G401.6 (cell line): ENCODE measurements around the gene UBA3.

Source experiments
- FAIRE-seq: peaks from 2 replicates; lab custom pipeline; 2012; peaks lifted over from hg19 to GRCh38; lab: Jason Lieb, UNC

The UBA3 gene

DNA sequence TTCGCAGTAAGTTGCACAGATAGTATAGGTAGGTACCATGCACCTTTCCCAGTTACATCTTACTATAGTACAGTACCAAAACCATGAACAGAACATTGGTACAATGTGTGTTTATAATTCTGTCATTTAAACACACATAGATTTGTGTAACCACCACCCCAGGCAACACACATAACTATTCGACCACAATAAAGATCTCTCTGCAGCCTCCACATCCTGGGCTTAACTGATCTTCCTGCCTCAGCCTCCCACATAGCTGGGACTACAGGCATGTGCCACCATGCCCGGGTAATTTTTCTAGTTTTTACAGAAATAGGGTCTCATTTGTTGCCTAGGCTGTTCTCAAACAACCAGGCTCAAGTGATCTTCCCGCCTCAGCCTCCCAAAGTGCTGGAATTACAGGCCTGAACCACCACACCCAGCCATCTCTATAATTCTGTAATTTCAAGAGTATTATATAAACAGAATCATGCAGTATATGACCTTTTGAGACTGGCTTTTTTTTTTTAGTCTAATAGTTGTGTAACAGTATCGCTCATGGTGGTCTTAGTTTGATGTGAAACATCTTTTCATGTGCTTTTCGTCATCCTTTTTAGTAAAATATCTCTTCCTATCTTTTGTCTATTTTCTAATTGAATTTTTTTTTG, 14.7 kb downstream of the UBA3 start:
- FAIRE-seq = no peak

GRCh38 chr3:69063636-69064035, 16.5 kb downstream of the UBA3 start:
- no peak for FAIRE-seq

DNA sequence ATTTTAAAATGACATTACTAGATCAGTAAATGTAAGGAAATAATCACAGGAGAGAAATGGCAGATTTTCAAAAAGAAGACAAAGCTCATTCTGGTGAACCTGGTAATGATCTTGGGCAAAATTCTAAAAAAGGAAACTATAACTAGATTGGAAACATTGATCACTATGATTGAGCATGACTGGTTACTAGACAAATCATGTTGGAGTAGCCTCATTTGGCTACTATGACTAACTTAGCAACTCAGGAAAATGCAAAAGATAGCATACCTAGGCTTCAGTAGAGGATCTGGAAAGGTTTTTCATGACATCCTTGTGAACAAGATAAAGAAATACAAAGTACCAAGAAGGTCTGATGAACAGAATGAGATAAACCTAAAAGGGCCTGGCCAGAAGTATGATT, 20.5 kb downstream of the UBA3 start:
- FAIRE-seq = no peak

DNA sequence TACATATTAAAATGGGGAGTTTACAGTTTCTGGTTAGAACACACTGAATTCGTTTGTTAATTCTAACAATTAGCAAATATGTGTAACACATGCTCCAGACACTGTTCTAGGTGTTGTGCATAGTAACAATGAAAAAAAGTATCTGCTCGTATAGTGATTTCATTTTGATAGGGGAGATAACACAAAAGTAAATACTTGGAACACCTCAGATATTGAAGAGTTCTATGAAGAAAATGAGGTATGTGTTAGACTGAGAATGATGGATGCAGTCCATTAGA, 21.3 kb downstream of the UBA3 start:
- no peak for FAIRE-seq

DNA sequence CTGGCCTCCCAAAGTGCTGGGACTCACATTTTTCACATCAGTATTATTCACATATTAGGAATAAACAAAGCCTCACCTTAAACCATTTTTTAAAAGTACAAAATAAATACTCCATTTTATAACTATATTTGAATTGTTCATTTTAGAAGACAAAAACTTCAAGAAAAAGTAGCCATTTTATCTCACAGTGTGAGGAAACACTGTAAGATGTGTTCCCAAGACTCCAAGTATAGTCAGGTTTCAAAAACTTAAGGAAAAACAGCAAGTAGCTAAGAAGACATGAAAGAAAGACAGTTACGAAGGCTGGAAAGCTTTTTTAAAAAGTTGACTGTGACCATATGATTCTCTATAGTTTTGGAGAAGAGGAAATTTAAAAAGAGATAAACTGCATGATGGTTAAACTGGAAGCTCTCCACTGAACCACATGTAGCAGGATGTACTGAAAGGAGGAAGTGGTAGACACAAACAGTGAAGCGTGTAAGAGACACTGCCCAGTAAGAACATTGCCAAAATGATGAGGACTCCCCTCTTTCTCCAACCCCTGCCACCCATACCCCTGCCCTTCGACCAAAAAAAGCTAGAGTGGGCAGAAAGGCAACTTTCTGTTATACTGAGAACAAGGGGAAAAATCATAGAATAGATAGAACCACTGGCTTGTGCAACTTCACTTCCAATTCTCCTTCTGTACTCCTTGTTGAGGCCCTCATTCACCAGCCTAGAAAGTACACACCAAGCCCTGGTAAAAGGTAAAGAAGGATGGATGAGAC, 21.8 kb downstream of the UBA3 start:
- peak; percentile 30 for FAIRE-seq

GRCh38 chr3:69052472-69052898, 27.7 kb downstream of the UBA3 start:
- no peak for FAIRE-seq

DNA sequence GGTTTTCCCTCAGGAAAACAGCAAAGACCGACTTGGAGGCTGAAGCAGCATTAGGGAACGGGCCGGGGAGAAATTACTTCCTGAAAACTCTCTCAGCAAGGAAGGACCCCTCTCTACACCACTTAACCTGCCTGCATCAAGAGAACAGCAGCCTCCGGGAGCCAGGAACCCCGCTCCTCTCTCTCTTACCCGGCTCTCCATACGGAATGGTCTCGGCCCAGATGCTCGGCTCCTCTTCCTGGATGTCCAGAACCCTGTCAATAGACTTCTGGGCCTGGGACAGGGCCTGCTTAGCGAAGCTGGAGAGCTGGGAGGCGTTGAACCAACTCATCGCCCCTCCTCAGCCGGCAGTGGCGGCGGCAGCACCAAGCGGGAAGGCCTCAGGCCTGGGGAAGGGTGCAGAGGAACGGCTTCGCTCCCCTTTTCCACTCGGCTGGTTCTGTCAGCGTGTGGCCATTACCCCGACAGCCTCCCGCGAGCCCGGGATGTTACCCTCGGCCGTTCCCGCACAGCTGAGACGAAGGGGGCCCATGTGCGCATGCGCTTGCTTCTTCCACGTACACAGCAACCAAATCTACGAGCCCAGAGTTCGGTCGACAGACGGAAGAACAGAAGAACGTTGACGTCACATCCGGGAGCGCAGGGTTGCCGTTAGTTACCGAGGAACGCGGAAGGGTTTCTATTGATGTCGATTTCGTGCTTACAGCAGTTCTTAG, 28.3 kb downstream of the UBA3 start, which contains the start of gene TMF1:
TMF1 (minus strand) TSS at position 578 of the 716 bp plus-strand sequence; CDS start at position 331, 247 bp downstream.
- FAIRE-seq = peak; percentile 99

- no peak for FAIRE-seq
Measured at GRCh38 chr3:69048990-69049389, 31.2 kb downstream of the UBA3 start.

DNA sequence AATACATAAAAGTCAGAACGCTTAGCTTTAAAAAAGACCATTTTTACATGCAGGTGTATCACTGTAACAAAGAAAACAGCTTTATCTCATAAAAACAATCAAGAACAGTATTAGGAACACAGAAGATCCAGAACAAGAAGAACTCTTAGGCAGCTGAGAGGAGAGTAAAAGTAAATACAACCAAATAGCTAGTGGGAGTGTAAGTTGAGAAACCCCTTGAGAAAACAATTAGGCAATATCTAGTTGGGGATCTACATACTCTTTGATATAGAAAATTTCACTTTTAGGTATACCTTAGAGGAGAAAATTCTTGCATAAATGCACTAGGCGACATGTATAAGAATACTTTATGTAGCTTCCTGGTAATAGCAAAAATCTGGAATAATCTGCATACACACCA, 35.6 kb downstream of the UBA3 start:
- FAIRE-seq = no peak

- no peak for FAIRE-seq
Measured at GRCh38 chr3:69033470-69033869, 46.7 kb downstream of the UBA3 start.

- no peak for FAIRE-seq
Measured at GRCh38 chr3:69032737-69033136, 47.4 kb downstream of the UBA3 start.

GRCh38 chr3:69032142-69032541, 48.0 kb downstream of the UBA3 start:
- no peak for FAIRE-seq

DNA sequence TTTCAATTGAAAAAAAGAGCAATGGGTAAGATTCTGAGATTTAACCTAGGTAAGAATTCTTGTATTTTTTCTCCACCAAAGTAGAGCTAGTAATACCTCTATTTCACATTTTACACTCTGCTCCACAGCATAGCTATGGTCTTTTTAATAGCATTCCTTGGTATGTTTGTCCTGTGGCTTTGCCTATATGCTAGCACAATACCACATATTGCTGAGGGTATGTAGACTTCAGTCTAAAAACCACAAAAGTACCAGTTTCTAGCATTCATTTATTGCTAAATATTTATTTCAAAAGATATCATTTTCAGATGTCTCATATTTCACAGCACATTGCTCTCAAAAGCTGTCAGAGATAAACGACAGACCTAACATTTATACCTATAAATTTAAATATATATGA, 48.5 kb downstream of the UBA3 start:
- FAIRE-seq = no peak

DNA sequence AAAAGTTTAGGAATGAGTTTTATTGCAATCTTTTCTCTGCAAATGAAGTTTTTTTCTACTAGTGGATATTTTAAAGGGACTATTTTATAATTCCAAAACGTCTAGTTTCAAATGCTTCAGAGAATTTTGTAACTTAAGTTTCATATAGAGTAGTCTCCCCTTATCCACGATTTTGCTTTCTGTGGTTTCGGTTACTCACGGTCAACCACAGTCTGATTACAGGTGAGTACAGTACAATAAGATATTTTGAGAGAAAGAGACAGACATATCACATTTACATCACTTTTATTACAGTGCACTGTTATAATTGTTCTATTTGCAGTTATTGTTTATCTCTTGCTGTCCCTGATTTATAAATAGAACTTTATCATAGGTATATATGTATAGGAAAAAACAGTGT, 59.3 kb downstream of the UBA3 start:
- no peak for FAIRE-seq

- FAIRE-seq = peak; percentile 98
Measured at GRCh38 chr3:69020424-69020823, 59.7 kb downstream of the UBA3 start.

- FAIRE-seq = no peak
Measured at GRCh38 chr3:69016901-69017300, 63.3 kb downstream of the UBA3 start.

- FAIRE-seq = no peak
Measured at GRCh38 chr3:69016102-69016501, 64.1 kb downstream of the UBA3 start.

DNA sequence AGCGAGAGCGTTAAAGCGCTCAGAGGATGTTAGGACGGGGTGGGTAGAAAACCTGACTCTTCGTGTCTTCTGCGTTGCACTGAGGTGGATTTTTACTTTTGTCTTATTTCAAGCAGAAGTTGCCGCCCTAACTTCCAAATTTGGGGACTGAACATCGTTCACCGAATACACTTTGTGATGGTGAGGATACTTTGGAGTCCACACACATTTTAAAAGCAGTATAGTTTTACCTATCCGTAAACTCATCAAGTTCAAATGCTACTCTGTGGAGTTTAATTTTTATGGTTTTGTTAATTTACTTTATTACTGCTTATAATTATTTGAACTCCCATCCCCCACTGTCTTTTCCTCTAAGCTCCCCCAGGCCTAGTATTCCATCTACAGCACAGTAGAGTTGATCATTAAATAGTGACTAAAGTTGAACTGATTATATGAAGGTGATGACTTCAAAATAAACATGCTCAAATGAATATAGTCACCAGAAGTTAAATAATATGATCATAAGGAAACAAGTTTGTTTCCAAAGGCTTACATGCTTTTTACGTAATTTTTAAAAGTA, 66.1 kb downstream of the UBA3 start:
- peak; percentile 31 for FAIRE-seq

DNA sequence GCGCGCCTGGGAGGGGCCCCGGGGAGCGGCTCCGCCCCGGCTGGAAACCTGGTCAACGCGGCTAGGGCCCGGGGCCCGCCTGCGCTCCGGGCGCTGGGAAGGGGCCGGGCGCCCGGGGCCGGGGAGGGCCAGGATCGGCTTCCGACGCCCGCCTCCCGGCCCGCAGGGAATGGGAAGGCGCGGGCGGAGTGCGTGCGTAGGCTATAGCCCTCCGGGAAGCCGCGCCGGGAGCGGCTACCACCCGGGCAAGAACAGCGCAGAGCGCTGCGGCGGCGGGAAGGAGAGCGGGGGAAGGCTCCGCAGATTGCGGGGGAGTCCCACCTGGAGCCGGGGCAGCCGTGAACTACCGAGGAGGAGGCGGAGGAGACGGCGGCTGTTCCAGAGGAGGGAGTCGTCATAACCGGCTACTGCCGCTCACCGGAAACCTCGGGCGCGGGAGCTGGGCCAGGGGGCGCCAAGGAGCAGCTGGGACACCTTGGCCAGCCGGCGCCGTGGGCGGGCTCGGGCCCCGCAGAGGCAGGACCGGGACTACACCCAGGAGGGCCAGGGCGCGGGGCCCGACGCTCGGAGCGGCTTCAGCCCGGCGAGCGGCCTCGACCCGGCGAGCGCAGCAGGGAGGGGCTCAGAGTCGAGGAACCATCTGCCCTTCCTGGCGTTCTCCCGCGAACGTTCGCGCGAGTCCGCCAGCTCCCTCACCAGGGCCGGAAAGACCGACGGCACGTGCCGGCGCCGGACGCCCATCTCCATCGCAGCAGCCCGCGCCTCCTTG, 66.7 kb downstream of the UBA3 start, which contains the start of gene EOGT:
EOGT (minus strand) TSS at position 432 of the 769 bp plus-strand sequence. CDS start 3,838 bp downstream, outside the sequence.
- no peak for FAIRE-seq

DNA sequence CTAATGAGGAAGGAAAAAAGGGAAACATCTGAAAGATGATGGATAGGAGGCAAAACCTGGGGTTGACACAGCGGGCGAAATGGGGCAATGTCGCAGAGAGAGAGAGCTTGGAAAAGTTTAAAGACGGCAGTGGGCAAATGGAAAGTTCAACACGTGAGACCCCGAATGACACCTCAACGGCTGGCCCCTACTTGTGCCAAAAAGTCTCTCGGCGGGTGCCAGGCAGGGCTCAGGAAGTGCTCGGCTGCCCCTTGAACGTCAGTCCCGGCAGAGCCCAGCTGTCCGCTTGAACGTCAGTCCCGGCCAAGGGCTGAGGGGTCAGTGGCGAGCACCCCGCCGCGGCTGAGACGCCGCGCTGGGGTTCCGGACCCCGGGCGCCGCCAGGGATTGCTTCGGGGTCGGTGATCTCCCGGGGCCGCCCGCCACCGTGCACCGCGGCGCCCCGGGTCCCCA, 67.3 kb downstream of the UBA3 start:
- no peak for FAIRE-seq

- FAIRE-seq = no peak
Measured at GRCh38 chr3:69012100-69012799, 67.9 kb downstream of the UBA3 start.
